Measurements from ENCODE around the gene RAB3B. TPM values are rescaled to one million over a fixed set of nuclear protein-coding genes. Genes with fewer than 3 reads are reported as not detected.

RAB3B gene
- total RNA-seq, 2 experiments from 2014 or later = 0.06 to 0.08 TPM

DNA sequence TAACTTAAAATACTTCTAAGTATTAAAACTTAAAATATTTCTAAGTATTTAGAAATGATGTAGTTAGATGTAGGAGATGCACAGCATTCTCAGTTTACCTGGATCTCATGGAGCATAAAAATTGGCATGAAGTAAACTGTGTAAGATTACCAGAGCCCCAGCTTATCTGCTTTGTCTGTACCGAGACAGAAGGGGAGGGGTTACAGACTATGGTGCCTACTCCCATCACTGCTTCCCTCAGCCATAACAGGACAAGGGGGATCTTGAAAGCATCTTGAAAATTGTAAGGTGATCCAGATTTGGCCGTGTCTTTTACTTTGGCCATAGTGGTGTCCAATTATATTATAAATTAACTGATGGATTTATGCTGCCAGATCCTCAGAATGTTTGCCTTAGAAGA, 130.8 kb downstream of the RAB3B start:
- peaks cover 31% of the 10 kb centered on the region for H3K36me3 Mint-ChIP-seq
- no peak for DNase-seq
- no peak overlapping the region for H3K4me3 Mint-ChIP-seq
- no peaks in the 10 kb centered on the region for H3K9me3 Mint-ChIP-seq
- no peak overlapping the region for H3K27ac Mint-ChIP-seq
- no peaks in the 10 kb centered on the region for H3K27me3 Mint-ChIP-seq
- peaks cover 38% of the 10 kb centered on the region for H3K4me1 Mint-ChIP-seq

DNA sequence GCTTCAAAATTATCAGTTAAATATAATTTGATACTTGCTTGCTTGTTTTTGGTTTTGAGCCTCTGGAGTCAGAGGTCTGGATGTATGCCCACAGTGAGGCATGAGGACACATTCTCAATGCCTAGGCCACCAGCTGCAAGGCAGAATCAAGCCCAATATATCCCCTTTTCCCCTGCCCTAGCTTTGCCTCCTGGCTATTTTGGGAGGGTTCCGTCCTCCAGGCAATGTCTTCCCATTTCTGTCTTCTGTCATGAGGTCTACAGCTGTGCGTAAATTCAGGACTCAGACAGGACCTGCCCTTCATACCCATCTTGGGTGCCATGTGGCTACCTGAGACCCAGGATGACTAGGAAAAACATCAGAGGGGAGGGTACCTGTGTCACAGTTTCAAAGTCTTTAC, 131.2 kb downstream of the RAB3B start:
- peaks cover 39% of the 10 kb centered on the region for H3K4me1 Mint-ChIP-seq
- no peak overlapping the region for H3K27ac Mint-ChIP-seq
- no peaks in the 10 kb centered on the region for H3K27me3 Mint-ChIP-seq

DNA sequence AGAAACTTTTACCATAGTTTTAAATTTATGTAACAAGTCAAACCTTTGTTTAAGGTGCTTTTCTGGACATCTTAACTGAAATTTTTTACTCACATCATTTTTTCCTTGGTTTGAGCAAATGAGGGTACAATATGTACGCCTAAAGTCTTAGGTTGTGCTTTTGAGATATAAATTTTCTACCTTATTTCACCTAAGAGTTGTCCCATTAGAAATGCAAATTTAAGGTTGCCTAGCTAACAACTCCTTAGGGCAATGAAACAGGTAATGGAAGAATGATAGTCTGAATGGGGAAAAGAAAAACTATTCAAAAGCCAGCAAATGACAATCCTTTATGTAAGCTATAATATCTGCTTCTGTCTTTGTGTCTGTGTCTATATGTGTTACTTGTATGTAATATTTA, 131.6 kb downstream of the RAB3B start:
- H3K36me3 Mint-ChIP-seq = peaks cover 36% of the 10 kb centered on the region
- no peak overlapping the region for H3K27ac Mint-ChIP-seq
- H3K9me3 Mint-ChIP-seq = no peaks in the 10 kb centered on the region
- peaks cover 38% of the 10 kb centered on the region for H3K4me1 Mint-ChIP-seq
- H3K27me3 Mint-ChIP-seq = no peaks in the 10 kb centered on the region
- DNase-seq = no peak
- no peak overlapping the region for H3K4me3 Mint-ChIP-seq

More for the DNA sequence above, 131.2 kb downstream of the RAB3B start:
- peaks cover 35% of the 10 kb centered on the region for H3K36me3 Mint-ChIP-seq
- H3K9me3 Mint-ChIP-seq = no peaks in the 10 kb centered on the region
- no peak overlapping the region for H3K4me3 Mint-ChIP-seq
- DNase-seq = no peak

Other genes with a start within 250 kb of the RAB3B start
- gene NRDC, start 112.0 kb downstream of the RAB3B start, total RNA-seq = 100 to 1,000 TPM; 116 to 118 TPM
- gene KTI12, start 43.1 kb upstream of the RAB3B start, total RNA-seq = 10 to 100 TPM; 17.6 to 18.1 TPM
- gene TXNDC12, start 64.5 kb upstream of the RAB3B start, total RNA-seq = 10 to 100 TPM; 33.3 to 36.1 TPM
- 10 to 100 TPM; 40.2 to 43.2 TPM for gene BTF3L4, start 65.6 kb upstream of the RAB3B start, total RNA-seq
- gene ZFYVE9, start 151.4 kb upstream of the RAB3B start, total RNA-seq = 1 to 10 TPM; 6.1 to 6.3 TPM

Data from activated naive CD8-positive, alpha-beta T cell treated with anti-CD3 and anti-CD28 coated beads for 36 hours (primary cell).